HG03095 (cell line): Measurements from ENCODE around the gene VKORC1L1.
"Not testable (repeated sequence)": the region's sequence is repeated elsewhere in the genome, so short reads cannot be mapped to it uniquely, and the experiment has no call there.

ENCODE experiments used
- ATAC-seq: cut with Tn5 transposase; IDR thresholded peaks from one replicate; pipeline ENCODE4 v1.9.1; 2021; ENCODE audit warnings: moderate library complexity; ENCODE audit not compliant: unreplicated experiment

VKORC1L1 gene

DNA sequence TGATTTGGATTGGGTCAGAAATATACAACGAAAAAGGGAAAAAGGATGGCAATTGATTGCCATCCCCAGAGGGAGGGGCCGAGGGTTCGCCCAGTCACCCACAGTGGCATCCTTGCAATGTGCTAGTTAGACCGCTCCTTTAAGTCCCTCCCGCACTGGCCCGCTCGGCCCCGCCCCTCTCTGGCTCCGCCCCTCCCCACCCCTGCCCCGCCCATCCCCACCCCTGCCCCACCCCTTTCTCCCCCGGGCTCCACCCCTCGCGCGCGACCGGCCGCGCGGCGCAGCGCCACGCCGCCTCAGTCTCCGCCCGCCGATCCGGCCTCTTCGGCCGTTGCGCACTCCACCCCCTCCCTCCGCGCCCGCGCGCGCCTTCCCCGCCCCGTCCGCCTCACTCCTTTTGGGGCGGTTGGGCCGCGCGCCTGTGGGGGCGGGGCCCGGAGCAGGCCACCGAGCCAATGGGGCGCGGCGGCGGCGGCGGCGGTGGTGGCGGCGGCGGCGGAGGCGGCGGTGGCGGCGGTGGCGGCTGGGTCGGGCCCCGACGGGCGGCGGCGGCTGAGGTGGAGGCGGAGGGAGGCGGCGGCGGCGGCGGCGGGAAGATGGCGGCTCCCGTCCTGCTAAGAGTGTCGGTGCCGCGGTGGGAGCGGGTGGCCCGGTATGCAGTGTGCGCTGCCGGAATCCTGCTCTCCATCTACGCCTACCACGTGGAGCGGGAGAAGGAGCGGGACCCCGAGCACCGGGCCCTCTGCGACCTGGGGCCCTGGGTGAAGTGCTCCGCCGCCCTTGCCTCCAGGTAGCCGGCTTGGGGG lies at the start of gene VKORC1L1:
Gene VKORC1L1 (plus strand): TSS at position 299 of the 806 bp plus-strand sequence. CDS start 298 bp downstream, at position 597.
- peak; percentile 86 for ATAC-seq

- ATAC-seq = no peak
Observed at GRCh38 chr7:65827366-65827765, 45.5 kb upstream of the VKORC1L1 start.

DNA sequence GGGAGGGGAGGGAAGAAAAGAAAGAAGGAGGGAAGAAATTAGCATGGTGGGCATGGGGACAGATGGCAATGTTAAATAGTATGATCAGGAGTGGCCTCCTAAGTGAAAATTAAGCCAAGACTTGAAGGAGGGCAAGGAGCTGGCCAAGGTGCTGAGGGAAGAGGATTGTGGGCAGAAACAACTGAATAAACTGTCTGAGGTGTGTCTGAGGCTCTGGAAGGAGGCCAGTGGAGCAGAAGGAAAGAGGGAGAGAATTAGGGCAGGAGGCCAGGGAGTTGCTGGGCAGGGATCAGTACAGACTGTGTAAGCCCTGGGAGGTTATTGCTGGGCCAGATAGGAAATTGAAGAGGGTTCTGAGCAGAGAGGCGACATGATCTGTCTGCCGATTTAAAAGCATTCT lies 40.6 kb upstream of the VKORC1L1 start:
- ATAC-seq = no peak

DNA sequence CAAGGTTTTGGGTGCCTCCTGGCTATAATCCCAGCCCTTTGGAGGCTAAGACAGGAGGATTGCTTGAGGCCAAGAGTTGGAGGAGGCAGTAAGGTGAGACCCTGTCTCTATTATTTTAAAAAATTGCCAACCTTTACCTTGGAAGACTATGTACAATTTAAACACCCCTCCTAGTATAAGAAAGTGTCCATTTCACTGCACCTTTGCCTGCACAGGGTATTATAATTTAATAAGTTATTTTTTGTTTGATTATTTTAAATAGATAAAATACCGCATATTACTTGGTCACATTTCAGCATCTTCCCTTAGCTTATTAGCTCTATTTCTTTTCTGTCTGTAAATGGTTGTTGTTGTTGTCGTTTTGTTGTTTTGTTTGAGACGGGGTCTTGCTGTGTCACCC lies 36.2 kb upstream of the VKORC1L1 start:
- ATAC-seq = not testable (repeated sequence)

GRCh38 chr7:65837541-65837956 lies 35.3 kb upstream of the VKORC1L1 start:
- ATAC-seq = not testable (repeated sequence)

- no peak for ATAC-seq
Observed at GRCh38 chr7:65839846-65840245, 33.0 kb upstream of the VKORC1L1 start.

DNA sequence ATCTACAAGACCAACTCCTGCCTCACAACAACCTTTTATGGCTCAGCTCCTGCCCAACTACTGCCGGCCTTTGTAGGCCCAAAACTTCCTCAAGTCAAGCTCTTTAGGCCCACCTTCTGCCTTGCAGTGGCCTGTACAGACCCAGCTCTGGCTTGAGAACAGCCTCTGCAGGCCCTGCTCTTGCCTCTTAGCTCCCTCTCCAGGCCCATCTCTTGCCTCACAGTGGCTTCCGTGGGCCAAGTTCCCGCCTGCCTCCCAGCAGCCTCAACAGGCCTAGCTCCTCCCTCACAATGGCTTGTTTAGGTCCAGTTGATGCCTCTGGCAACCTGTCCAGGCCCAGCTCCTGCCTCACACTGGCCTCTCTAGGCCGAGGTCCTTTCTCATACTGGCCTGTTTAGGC lies 32.4 kb upstream of the VKORC1L1 start:
- ATAC-seq = no peak

DNA sequence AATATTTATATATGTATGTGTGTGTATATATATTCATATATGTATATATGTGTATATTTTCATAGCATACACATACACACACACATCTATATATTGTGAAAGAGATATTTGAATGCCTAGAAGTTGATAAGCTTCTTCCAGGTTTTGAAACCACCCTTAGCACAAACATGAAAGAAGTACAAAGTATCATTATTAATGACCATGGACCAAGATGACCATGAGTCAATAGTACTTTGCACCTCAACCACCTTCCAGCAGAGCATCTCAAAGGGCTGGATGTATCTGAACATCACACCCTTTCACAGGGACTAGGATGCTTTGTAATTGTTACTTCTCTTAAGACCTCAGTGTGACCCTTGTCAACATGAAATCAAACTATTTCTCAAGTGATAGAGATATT lies 29.3 kb upstream of the VKORC1L1 start:
- ATAC-seq = not testable (repeated sequence)

DNA sequence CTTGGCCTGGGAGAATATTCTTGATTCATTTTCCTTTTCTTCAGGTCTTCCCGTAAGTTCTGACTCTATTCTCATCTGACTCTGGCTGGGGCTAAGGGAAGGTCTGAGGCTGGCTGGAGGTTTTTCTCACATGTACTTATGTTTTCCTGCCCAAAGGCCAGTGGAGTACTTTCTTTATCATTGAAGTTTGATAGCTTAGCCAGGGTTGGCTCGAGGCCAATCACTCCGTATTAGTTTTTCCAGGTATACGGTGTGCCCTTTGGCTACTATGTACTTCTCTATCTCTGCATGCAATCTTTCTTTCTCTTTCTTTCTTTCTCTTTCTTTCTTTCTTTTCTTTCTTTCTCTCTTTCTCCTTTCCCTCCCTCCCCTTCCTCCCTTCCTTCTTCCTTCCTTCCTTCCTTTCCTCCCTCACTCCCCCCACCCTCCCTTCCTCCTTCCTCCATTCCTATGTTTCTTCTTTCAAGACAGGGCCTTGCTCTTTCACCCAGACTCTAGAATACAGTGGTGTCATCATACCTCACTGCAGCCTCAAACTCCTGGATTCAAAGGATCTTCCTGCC lies 26.8 kb upstream of the VKORC1L1 start:
- no peak for ATAC-seq

DNA sequence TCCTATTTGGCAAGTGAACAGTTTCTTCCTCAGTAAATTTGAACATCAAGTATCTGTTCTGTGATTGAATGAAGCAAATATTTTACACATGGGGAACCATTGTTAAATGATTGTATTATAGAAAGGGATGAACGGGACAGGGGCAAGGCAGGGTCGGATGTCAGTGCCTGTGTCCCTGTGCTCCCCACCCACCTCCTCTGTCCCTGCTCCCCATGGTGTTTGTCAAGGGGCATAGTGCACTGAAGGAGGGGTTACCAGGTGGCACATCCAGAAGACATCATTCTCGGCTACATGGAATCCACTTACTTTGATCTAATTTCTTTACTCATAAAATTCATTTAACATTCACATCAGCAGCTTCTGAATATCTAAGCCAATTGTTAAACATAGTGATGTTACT lies 19.4 kb upstream of the VKORC1L1 start:
- not testable (repeated sequence) for ATAC-seq

DNA sequence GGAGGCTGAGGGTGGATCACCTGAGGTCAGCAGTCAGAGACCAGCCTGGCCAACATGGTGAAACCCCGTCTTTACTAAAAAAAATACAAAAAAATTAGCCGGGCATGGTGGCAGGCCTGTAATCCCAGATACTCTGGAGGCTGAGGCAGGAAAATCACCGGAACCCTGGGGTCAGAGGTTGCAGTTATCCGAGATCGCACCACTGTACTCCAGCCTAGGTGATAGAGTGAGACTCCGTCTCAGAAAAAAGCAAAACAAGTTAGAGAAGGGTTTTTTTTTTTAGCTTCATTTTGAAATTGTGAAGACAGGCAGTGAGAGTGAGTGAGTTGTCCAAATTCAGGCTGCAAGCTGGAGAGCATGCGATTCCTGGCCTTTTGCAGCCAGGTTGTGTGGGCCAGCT lies 19.0 kb upstream of the VKORC1L1 start:
- ATAC-seq = not testable (repeated sequence)

- ATAC-seq = not testable (repeated sequence)
Observed at GRCh38 chr7:65857321-65857894, 15.5 kb upstream of the VKORC1L1 start.

DNA sequence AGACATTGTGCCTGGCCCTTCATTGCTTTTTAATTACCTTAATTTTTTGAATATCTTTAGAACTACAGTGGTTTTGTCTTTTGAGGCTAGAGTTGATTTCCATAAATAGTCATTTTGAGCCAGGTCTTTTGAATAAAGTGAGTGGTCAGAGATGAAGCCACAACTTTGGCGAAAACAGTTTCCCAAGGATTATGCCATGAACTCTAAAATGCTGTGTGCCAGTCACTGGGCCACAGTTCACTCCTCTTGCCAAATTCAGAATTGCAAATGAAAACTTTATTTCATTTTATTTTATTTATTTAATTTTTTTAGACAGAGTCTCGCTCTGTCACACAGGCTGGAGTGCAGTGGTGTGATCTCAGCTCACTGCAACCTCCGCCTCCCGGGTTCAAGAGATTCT lies 14.2 kb upstream of the VKORC1L1 start:
- not testable (repeated sequence) for ATAC-seq

GRCh38 chr7:65866244-65866643 lies 6.6 kb upstream of the VKORC1L1 start:
- ATAC-seq = not testable (repeated sequence)

DNA sequence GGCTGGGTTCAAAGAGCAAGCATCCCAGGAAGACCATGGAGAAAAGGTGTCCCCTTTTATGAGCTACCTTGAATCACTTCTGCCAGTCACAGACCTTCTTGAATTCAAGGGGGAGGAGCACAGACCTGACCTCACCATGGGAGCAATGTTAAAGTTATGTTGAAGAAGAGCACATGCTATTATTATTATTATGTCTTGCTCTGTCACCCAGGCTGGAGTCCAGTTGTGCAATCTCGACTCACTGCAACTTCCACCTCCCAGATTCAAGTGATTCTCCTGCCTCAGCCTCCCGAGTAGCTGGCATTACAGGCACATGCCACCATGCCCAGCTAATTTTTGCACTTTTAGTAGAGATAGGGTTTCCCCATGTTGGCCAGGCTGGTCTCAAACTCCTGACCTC lies 5.2 kb upstream of the VKORC1L1 start:
- ATAC-seq = not testable (repeated sequence)

DNA sequence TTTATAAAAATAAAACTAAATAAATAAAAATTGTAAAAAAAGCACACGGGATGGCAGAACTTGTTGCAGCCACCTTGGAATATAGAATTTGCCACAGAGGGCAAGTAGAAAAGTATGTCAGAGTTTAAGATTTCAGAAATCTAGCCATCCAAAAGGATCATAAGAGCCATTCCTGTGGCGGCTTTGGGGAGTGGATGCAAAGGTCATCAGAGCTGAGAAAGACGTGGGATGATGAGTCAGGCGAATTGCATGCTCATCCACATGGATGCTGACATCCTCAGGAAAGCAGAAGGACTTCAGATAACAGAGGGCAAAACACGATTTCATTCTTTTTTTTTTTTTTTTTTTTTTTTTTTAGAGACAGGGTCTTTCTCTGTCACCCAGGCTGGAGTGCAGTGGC lies 3.6 kb upstream of the VKORC1L1 start:
- not testable (repeated sequence) for ATAC-seq

- ATAC-seq = not testable (repeated sequence)
Observed at GRCh38 chr7:65871451-65871850, 1.4 kb upstream of the VKORC1L1 start.

GRCh38 chr7:65873582-65874193 lies 814 bp downstream of the VKORC1L1 start:
- ATAC-seq = peak; percentile 35

DNA sequence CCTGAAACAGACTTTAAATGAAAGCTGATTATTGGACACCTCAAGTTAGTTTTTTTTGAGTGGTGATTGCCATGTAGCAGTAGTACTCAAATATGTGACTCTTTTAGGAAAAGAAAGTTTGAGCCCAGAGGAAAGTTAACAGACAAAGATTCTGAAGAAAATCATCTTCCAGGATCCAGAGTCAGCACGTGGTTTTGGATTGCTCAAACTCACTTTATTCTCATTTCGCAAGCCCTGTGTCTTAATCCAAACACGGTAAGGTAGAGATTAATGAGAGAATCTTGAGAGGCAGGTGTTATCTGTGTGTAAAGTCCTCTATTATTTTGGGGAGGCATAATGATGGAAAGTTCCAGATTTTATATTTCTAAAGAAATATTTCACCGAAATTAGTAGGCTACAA lies 2.8 kb downstream of the VKORC1L1 start:
- ATAC-seq = not testable (repeated sequence)

DNA sequence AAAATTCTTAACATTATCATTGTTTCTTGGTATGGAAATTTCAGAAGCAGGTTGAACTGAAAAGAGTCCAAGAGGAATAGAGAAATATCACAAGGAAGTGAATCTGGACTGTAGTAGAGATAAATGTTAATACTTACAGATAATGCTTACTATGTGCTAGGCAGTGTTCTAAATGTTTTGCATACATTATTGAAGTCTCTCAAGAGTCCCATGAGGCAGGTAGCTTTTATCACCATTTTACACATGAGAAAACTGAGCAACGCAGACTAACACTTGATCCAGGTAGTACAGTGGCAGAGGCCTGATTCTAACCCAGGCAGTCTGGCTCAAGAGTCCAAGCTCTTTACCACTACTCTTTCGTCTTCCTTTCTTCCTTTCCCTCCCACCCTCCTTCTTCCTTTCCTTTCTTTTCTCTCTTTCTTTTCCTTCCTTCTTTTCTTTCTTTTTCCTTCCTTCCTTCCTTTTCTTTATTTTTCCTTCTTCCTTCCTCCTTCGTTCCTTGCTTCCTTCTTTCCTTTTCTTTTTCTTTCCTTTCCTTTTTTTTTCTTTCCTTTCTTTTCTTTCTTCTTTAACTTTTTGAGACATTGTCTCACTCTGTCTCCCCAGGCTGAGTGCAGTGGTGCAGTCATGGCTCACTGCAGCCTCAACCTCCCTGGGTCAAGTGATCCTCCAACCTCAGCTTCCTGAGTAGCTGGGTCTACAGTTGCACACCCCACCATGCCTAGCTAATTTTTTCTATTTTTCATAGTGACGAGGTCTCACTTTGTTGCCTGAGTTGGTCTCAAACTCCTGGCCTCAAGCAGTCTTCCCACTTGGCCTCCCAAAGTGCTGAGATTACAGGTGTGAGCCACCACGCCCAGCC lies 6.6 kb downstream of the VKORC1L1 start:
- ATAC-seq = not testable (repeated sequence)

DNA sequence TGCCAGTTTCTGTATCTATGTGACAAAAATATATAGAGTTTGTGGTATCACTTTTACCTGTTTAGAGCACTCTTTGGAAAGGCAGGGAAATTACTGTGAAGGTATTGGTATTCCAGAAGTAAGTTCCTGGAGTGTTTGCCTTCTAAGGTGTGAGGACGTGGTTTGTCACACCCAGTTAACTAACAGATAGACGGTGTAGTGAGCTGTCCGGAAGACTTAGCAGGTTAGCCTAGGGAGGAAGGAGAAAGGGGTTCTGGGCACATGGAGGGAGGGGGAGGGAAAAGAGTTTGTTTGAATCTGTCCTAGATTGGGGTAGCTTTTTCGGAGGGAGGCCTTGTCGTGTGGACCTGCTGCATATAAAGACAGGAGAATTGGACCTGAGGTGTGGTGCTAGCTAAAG lies 7.4 kb downstream of the VKORC1L1 start:
- not testable (repeated sequence) for ATAC-seq
